ENCODE results near the gene TEX29.

Gene TEX29

DNA sequence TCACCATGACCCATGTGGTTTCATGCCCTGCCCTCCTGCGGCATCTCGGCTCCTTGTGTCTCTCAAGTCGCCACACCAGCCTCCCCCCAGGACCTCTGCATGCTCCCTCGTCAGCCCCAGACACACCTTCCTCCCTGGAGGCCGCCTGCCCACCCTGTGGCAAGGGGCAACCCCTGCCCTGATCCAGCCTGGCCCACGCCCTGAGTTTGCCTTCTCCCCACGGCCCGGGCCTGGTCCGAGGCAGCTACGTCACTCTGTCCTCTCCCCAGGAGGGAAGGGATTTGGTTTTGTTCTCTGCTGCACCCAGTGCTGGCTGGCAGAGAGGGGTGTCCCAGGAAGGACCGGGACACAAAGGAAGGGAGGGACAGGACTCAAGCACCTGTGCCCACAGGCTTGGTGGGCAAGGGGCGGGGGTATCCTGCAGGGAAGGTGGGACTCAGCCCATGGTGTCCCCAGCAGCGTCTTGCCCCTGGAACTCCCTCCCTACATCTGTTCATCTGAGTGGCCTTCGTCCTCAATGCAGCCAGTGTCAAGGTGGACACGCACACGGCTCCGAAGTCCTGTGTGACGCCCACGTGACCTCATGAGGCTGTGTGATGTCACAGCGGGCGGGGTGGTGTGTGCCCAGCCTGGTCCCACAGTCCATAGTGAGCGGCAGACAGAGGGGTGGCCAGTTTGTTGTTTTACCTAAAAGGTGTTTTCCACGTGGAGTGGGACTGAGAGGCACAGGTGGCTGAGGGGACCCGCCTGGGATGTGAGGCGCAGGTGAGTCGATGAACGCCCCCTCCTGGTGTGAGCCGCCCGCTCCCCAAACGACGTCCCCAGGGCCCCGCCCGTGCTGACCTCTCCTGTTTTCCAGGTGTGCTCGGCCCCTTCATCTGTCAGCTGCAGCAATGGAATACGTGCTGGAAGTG is at the start of gene TEX29:
Gene TEX29, plus strand, starts transcription at position 645 of the 914 bp plus-strand sequence. Its CDS starts 249 bp downstream, at position 894.
- no peak for DNase-seq

DNA sequence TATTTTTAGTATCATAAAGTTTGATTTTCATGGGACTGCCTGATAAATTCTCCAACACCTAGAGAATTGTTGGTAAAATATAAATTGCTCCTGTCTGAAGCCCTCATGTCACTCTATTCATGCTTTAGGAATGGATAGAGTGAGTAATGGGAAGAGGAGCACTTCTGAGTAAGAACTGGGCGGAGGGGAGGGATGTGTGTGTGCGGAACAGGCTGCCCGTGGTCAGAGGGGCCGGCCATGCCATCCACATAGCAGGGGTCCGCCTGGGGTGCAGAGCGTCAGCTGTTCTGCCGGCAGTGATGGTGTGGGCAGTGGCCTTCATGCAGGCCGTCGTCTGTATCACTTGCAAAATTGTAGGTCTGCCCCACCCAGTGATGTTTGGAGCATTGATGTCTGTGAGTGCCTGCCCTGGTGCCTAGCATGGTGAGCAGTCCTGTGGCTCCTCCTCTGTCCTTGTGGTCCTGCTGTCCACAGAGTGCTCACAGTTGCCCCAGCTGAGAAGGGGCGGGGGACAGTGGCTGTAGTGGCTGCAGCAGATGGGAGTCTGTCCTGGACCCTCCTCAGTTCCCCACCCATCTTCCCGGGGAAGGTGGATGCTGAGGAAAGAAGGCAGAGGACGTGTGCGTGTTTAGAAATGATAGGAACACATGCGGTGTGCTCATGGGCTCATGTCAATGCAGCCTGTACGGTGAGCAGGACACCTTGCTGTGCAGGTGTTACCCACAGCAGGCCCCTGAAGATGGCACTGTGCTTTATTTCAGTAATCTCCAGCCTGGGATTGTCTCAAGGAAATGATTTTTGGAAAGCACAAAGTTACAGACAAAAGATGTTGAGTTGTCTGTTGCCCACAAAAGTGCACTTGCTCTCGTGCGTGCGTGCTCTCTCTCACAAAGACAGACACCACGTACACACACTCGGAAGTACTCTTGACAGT is 49.4 kb upstream of the TEX29 start:
- DNase-seq: no peak

DNA sequence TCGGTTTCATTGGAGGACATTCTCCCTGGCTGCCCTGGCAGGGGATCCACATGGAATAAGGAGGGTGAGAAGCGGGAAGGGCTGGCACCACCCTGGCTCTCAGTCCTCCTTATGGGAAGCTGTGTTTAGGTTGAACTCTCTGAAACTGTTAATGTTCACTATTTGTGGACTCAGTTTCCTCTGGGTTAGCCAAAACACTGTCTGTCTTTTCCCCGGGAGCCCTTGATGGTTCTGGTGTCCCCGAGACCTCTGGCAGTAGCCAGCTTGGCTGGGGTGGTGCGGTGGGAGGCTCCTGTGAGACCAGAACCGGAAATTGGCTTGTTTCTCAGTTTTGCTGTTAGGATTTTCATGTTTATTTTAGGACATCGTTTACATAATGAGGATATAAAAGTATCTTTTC is 48.3 kb upstream of the TEX29 start:
- no peak for DNase-seq

DNA sequence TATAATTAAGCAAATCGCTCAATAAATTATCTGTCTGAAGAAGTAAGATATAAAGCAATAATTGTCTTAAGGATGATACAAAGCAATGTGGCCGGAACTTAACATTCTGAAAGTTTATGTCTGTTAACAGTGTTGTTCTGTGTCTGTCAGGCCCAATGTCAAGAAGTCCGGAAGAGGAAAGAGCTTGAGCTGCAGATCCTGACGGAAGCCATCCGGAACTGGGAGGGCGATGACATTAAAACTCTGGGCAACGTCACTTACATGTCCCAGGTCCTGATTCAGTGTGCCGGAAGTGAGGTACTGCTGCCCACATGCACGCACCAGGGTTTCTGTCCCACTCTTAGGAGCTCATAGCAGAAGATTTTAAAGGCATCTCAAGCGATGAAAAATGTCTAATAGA is 45.1 kb upstream of the TEX29 start:
- DNase-seq: no peak

DNA sequence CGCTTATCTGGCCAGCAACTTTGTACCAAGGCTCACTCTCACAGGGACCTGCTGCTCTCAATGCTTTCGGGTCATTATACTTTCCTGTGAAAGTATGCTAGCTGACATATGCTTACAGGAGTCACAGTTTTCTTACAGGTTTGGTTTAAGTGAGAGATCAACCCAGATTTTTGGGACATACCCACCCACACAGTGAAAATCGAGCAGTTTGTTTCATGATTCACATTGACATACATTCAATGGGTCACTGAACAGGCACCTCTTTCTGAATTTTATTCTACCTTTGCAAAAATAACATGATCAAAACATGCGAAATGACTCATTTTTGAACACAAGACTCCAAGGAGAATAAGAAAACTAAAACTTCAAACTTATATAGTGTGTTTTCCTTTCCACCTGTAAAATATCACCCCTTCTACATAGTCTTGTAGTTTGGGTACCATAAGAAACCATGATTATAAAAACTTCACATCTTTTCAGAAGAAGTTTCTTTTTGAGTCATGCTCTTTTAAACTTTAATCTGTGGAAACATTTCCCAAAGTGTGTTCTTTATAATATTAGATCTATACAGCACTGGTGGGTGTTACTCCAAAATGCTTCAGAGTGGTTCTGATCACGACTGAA is 44.3 kb upstream of the TEX29 start:
- DNase-seq: no peak

DNA sequence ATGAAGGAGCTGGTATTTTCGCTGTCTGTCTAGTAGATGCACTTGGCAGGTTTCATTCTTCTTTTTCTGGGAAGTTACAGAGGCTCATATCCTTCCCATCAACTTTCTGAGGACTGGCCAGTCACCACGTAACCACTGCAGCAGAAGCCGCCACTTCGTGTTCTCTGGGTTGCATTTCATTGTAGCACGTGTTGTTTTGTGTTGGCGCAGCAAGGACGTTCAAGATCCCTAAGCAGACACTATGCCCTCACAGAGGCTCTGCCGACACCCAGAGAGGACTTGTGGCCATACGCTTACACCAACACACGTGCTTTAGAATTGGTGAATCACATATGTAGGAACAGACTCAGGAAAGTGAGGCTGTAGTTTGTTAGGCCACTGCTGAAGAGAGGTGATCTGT is 42.2 kb upstream of the TEX29 start:
- no peak for DNase-seq

DNA sequence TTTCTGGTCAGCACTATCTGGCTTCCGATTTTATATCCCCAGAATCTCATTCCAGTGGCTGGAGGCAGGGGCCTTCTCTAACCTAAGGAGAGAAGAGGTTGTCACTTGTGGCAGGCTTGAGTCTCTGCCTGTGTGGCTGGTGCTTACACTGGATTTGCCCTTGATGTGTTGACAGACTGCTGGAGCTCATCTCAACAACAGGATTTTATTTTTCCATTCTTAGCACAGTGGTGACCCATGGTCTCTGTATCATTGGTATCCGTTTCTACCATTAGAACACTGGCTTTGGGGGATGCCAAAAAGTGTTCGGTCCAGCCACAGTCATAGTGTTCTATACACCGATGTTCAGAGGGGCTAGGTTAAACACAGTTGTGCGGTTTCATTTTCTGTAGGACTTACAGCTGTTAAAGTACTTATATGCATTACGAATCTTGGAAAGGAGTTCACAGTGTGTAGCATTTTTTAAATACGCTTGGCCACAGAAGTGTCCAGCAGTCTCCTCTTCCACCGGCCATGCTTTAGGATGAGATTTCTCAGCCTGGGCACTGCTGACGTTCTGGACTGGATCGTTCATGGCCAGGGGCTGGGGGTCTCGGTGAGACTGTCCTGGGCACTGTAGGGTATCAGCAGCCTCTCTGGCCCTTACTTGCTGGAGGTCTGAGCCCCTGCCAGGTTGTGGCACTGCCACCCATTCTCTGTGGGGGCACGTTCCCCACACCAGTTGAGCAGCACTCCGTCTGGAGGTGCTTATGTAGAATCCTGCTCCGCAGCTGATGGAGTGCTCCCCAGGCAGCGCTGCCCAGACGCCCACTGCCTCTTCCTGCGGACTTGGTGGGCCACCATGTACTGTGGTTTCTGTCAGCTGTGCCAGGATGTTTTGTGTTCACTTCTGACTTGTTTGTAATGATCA is 41.4 kb upstream of the TEX29 start:
- no peak for DNase-seq

DNA sequence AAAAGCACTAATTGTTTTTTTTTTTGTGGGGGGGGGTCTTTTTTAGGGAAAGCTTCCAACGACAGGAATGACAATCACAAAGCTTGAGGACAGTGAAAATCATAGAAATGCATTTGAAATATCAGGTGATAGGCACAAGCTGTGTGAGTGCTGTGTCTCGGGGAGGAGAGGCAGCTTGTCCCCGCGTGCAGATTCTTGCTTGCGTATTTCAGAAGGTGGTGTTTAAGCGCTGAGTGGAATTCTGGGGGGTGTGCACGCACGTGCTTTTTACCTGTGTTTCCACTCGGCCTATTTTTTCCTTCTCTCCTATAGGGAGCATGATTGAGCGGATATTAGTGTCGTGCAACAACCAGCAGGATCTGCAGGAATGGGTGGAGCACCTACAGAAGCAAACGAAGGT is 40.2 kb upstream of the TEX29 start:
- DNase-seq: no peak

DNA sequence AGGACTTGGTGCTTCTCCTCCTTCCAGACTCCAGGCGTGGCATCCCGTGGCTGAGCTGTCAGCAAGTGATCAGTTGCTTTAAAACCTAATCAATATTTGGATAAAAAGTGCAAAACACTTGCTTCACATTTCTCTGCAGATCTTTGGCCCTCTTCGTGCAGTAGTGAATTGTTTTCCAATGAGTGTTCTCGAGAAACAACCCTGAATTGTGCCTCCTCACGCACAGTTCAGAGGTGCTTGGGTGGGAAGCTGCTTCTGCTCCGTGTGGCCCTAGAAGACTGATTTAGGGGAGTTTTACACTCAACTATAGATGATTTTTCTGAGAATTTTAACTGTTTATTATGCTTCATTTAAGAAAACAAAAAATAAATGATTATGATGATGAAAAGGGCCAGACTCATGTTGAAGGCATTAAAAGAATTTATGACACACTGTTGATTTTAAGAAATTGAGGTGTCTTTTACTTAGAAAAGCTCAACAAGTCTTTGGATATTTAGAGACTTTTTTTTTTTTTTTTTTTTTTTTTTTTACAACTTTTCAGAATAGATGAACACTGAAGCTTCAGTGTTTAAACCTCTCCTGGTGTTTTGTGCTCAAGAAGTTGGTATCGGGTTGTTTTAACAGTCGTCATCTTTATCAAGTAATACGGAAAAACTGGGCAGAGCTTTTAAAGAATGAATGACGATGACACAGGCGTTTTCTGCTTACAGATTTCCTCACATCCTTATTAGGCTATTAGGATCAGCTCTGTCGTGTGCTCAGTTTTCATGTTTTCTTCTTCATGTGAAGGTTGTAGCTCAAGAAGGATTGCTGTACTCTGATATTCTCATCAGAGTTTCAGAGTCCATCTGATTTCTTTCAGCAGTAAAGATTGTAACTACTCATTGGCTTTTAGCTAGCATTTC is 39.5 kb upstream of the TEX29 start:
- DNase-seq: no peak

DNA sequence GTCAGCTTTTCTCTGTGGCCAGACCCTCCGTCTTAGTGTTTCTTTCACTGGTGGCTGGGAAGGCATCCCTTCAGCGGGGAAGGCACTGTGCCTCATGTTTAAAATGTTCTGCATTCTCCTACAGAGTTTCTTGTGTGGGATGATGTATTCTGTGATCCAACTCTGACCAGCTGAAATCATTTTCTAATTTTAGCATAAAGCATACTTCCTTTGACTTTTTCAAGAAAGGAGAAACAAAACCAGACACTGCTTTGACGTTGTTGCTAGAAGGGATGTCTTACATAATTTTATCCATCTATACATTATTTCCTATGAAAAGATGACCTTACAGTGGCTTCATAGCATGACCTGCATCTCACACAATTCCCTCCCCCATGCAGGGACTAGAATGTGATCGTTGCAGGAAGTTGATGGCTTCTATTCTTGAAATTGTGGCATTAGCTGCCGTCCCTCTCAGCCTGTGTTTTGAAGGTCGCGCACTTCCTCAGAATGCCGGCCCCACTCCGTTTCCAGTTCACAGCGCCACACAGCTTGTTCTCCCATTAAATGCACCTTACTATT is 38.6 kb upstream of the TEX29 start:
- no peak for DNase-seq

DNA sequence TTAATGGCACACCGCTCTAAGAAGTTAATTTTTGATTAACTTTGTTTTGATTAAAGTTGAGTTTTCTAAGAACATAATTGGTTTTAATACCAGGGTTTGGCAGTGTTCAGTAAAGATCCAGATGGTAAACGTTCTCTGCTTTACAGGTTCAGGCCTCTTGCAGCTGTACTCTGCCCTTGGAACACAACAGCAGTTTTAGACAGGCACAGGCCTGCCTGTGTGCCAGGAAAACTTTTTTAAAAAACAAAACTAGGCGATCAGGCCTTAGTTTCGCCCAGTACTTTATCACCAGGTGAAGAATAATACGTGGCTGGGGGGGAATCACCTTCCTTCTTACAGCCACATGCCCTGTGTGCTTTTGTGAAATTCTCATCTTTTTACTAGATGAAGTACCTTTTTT is 38.0 kb upstream of the TEX29 start:
- no peak for DNase-seq

DNA sequence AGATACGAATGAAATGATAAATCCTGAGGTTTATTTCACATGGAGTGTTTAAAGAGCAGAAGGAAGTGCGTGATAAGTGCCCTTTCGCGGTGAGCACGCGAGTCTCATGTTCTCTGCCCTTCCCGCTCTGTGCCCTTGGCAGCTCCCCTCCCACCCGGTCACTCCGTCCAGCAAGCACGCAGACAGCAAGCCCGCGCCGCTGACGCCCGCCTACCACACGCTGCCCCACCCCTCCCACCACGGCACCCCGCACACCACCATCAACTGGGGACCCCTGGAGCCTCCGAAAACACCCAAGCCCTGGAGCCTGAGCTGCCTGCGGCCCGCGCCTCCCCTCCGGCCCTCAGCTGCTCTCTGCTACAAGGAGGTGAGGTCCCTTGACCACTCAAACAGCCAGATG is 37.4 kb upstream of the TEX29 start:
- no peak for DNase-seq

DNA sequence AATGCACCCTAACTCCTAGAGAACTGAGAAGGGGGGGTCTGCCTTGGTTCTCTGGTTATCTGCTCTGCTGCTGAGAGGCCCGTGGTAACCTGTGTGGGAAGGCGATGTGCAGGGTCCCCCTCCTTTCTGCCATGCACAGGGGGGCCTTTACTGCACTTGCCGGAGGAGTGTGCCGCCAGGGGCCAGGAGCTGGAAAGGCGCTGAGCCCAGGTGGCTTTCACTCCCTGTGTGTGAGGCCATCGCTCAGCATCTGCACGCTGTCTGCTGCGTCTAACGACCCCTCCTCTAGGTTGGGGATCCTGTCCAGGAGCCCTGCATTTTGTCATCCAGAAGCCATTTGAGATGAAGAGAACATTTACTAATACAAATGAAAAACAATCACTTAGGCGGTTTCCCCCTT is 37.0 kb upstream of the TEX29 start:
- no peak for DNase-seq

DNA sequence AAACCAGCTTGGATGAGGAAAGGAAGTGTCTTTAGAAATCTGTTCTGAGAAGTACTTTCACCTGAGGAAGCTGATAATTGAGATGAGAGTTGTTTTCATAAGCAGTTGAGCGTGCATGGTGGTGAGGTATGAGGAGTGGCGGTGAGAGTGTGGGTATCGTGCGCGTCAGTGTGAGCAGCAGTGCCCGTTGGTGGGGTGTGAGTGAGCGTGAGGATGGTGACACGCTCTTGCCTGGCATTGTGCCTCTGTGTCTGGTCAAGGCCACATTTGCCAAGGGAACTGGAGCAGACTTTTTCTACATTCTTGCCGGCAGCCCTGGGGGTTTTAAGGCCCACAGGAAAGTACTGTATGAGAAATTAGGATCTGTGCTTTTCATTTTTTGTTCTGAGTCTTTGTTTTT is 36.5 kb upstream of the TEX29 start:
- no peak for DNase-seq

DNA sequence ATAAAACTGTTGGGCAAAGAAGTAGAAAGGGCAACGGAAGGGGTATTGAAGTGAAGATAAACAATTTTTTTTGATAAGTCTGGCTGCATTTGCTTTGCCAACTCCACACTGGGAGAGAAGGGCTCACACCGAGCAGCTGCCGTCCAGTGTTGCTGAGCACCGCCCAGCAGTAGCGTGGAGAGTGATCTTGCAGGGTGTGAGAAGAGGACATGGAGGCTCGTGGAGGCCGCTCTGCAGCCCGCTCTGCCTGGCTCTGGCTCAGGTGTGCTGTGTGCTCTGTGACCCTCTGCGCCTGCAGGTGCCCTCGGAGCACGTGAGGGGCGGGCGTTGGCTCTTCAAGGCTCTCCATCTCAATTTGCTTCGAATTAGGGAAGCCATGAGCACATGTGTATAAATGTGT is 35.9 kb upstream of the TEX29 start:
- no peak for DNase-seq

DNA sequence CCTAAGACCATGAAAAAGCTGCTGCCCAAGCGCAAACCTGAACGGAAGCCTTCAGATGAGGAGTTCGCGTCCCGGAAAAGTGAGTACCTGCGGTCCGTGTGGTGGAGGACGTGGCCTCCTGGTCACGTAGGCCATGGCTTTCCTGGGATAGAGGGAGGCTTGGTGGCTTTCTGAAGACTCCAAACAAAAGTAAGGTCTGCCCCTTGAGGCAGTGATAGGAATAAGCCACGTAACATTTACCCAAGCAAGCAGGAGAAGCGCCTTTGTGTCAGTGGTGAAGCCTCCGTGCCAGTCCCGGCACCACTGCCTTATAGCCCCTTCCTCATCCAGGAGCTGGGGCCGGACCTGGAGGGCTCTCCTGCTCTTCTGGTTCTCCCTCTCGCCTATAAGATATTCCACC is 34.3 kb upstream of the TEX29 start:
- DNase-seq: no peak

DNA sequence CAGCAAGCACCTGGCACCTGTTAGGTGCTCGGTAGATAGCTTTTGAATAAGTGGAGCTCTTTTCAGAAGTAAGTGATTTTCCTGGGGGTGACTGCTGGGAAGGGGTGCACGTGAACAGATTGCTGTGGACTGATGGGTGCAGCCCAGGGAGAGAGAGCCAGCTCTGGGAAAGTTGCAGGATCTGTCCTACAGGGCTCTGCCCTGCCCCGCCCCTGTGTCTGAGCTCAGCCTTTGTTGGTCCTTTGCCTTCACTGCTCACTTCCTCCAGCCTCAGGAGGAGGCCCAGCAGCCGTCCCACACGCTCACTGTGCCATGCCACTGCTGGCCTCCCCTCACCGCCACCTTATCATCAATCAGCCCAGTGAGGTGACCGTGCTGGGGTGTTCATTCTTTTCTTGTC is 33.7 kb upstream of the TEX29 start:
- no peak for DNase-seq

DNA sequence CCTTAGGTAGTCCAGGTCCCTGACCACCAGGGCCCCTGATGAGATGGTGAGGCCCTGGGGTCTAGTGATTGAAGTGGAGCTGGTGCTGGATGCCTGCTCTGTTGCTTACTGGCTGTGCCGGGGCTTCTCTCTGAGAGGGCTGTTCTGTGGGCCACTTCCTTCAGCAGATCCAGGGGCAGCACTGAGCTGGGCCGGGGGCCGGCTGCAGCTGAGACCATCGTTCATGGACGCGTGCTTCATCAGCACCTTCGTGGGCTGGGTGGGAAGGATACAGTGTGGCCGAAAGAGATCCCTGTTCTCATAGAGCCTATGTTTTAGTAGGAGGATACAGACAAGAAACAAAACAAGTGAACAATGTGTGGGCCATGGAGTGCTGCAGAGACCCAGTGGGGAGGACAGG is 33.2 kb upstream of the TEX29 start:
- no peak for DNase-seq

DNA sequence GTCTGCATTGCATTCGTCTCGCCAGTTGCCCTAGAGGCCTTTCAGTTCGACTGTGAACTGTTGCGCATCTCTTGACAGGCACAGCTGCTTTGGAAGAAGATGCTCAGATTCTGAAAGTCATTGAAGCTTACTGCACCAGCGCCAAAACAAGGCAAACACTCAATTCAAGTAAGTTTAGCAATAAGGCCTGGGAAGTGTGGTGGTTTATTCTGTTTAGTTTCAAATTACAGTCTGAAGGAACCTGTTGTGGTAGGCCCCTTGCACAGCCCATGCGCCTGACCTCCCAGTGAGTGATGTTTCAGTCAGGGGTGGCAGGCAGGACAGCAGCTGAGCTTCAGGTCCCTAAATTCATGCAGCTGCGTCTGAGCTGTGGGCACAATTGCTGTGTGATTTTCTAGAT is 32.2 kb upstream of the TEX29 start:
- DNase-seq: no peak

DNA sequence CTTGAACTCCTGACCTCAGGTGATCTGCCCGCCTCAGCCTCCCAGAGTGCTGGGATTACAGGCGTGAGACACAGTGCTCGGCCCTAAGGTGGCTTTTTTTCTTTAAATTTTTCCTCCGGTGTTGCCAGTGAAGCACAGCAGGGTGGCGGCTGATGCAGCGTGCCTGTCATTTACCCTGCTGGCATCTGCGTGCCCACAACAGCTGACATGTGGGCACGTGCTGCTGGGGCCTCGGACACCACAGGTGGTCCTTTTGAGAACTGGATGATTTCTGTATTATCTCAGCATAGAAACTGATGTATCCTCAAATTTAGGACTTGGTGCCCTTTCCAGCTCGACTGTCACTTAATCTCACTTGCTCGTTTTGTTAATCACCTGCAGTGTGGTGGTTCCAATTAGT is 31.2 kb upstream of the TEX29 start:
- DNase-seq: no peak

DNA sequence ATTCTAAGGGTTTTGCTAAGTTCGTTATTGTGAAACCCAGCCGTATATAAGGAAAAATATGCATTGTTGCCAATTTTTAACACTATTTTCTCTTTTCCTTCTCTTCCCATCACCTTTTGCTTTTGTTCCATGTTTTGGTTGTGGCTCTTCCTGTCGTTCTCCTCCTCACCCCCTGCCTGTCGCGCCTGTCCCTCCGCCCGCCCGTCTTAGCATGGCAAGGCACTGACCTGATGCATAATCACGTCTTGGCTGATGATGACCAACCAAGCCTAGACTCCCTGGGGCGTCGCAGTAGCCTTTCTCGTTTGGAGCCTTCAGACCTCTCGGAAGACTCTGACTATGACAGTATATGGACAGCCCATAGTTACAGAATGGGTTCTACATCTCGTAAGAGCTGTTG is 28.5 kb upstream of the TEX29 start:
- no peak for DNase-seq

Data from stimulated activated CD4-positive, alpha-beta T cell treated with anti-CD3 and anti-CD28 coated beads, Interleukin-2, amount 100 ng/mL, for 24 hours (primary cell).